Right renal pelvis (tissue), 4 donors: Measurements from ENCODE around the gene ABCA4. TPM values are rescaled to one million over a fixed set of nuclear protein-coding genes. Genes with fewer than 3 reads are reported as not detected.

Source experiments
- DNase-seq, 4 donors: peaks; one replicate each; pipeline ENCODE4 v3.0.0-alpha.2; 2013; ENCODE audit warnings: low read depth in 4 of 4, low spot score in 3 of 4, missing footprints in 1 of 4
- polyA plus RNA-seq, 4 donors: library from polyadenylated mRNA; unstranded; fragments of 120-200 nt; gene quantifications; one replicate each; pipeline ENCODE4 v1.2.1, GENCODE V29; 2013; ENCODE audit not compliant: insufficient read length in 4 of 4

Gene ABCA4
- polyA plus RNA-seq, 4 donors: 6.2 to 9.0 (median 8.0) TPM

- DNase-seq: no peak
Measured at GRCh38 chr1:94031591-94031990, 89.4 kb downstream of the ABCA4 start.

GRCh38 chr1:94031154-94031553, 89.8 kb downstream of the ABCA4 start:
- no peak for DNase-seq

- DNase-seq: no peak
Measured at GRCh38 chr1:94029130-94029993, 91.6 kb downstream of the ABCA4 start.

GRCh38 chr1:94027721-94028515, 93.0 kb downstream of the ABCA4 start:
- no peak for DNase-seq

GRCh38 chr1:94026619-94027380, 94.1 kb downstream of the ABCA4 start:
- DNase-seq: no peak

GRCh38 chr1:94025383-94026340, 95.3 kb downstream of the ABCA4 start:
- peak in 1 of 4 donors; percentile 51 for DNase-seq

GRCh38 chr1:94024104-94024792, 96.7 kb downstream of the ABCA4 start:
- DNase-seq: no peak

GRCh38 chr1:94022471-94023189, 98.3 kb downstream of the ABCA4 start:
- no peak for DNase-seq

- no peak for DNase-seq
Measured at GRCh38 chr1:94020764-94021579, 100.0 kb downstream of the ABCA4 start.

- no peak for DNase-seq
Measured at GRCh38 chr1:94019327-94019726, 101.6 kb downstream of the ABCA4 start.

GRCh38 chr1:94017155-94017829, 103.7 kb downstream of the ABCA4 start:
- DNase-seq: no peak

- DNase-seq: no peak
Measured at GRCh38 chr1:94015489-94015817, 105.5 kb downstream of the ABCA4 start.

GRCh38 chr1:94014635-94015488, 106.1 kb downstream of the ABCA4 start:
- DNase-seq: no peak

- DNase-seq: no peak
Measured at GRCh38 chr1:94014087-94014486, 106.9 kb downstream of the ABCA4 start.

- DNase-seq: peak in 1 of 4 donors; percentile 25
Measured at GRCh38 chr1:94013367-94013878, 107.5 kb downstream of the ABCA4 start.

- DNase-seq: no peak
Measured at GRCh38 chr1:94012708-94013366, 108.1 kb downstream of the ABCA4 start.
